GM19372 (cell line): ENCODE results near the gene SPTA1.
"Not testable (repeated sequence)": the region's sequence is repeated elsewhere in the genome, so short reads cannot be mapped to it uniquely, and the experiment has no call there.

Source experiments
- ATAC-seq: cut with Tn5 transposase; IDR thresholded peaks from one replicate; pipeline ENCODE4 v1.9.1; 2021; ENCODE audit warnings: mild to moderate bottlenecking, low read depth, moderate library complexity; ENCODE audit not compliant: unreplicated experiment

Gene SPTA1

DNA sequence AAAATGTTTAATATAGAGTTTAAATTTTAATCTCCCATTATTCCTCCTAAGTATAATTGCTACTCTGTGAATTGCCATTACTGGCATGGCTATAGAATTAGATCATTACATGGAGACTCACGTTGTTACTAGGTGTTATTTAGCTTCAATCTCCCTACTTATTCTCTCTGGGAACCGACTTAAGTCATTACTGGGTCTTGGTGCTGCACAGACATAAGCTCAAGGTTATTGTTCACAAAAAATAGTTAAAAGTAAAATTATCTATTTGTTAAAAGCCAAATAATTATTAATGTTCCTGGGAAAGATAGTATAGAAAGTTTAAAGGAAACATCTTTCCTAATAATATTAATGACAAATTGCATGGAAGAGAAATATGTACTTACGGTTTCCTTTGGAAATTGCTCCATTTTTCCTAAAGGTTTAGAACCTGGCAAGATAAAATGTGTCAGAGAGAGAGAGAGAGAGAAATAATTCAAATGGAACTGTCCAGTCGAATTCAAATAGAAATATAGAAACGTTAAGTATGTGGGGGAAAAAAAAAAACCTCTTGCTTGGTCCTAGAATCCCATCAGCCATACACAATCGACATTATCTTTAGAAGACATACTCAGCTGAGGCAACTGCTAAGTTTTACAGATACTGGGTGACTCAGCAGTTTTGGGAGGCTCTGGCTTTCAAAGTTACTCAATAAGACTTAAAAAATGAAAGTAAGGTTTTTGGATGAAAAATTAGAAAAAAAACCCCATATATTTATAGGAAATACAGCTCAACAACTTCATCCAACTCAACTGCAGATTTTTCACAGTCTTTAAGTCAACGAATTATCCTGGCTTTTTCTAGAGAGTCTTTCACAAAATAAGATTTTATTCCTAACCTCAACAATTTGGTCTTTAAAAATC, at the start of gene SPTA1:
TSS of gene SPTA1 (minus strand) at position 605 of the 899 bp plus-strand sequence. CDS start at position 407, 198 bp downstream.
- ATAC-seq: no peak

DNA sequence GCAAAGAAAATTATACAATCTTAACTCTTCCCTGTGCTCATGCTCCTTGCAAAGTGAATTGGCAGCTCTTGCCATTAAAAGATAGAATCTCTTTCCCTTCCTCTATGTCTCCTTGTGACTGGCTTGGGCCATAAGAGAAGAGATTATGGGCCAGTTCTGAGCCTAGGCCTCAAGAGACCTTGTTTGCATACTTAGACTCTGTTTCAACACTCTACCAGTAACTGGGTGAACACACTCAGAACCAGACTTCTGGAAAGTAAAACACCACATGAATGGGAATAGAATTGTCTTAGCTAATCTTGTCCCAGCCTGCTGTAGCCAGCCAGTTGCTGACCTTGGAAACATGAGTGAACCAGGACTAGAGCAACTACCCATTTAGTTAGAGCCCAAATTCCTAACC, 49.3 kb upstream of the SPTA1 start:
- no peak for ATAC-seq

DNA sequence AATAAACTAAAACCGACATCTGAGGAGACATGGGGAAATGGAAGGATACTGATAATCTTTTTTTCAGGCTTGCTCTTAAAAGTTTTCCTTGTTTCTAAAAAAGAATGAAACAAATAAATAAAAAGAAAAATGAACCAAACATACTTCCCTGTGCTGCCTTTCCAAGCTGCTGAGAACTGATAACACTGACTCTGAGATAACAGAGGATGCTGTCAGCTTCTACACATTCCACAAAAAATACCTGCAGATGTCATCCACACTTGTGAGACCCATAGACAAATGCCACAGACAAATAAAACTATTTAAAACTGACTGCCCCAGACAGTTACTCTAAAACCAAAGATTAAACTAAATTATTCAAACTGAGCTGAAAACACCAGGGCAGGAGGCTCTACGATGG, 46.0 kb upstream of the SPTA1 start:
- ATAC-seq: no peak

DNA sequence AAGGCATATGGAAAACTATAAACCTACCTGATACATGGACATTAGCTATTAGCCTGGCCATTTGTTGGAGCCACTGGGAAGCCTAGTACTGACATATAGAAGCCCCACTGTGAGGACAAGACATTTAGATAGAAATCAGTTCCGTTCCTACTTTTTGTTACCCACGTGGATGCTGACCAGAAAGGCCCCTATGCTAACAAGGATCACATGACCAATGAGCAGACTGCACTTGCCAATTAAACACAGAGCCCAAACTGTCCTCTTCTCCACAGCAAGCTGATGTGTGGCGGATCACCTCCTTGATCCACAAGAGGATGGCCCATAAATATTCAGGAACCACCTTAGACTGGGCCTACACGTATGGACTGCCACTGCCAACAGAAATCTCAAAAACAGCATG, 45.2 kb upstream of the SPTA1 start:
- no peak for ATAC-seq

DNA sequence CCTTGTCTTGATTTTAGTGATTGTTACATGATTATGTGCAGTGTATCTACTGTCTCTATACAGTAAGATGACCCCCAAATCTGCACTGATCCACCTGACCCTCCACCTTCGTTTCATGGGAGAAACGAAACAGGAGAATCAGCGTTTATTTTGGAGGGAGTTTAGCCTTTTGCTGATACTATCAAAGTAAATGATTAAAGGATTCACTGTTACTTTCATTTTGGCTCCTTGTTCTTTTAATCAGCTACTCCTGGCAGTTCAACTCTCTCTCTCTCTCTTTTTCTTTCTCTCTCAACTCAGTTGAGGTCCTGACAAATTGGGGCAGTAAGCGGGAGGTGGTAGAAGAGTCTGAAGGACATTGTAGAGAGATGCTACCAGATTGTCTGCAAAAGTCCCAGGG, 43.9 kb upstream of the SPTA1 start:
- no peak for ATAC-seq

DNA sequence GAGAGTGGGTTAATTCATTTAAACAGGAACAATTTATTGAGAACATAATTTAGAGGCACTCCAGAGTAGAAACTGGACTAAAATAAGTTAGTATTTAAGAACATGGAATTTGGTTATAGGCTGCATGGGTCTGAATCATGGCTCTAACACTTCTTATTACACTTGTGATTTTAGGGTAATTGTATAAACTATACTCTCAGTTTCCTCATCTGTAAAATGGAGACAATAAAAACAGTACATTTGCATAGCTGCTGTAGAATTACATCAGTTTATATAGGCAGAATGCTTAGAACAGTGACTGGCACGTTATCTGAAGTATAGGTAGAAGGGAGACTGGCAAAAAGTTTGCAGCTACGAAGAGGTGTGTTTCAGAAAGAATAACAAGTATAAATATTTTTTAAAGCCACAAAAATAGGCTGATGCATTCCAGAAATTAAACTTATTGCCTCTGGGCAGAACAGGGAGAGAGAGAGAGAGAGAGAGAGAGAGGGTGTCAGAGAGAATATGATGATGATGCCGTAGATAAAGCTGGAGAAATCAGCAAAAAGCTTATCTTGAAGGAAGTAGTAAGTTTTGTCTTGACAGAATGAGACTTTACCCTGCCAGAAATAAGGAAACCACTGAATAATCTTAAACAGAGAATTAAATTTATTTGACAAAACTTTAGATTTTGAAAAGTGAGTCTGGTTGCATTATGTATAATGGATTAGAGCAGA, 42.2 kb upstream of the SPTA1 start:
- no peak for ATAC-seq

DNA sequence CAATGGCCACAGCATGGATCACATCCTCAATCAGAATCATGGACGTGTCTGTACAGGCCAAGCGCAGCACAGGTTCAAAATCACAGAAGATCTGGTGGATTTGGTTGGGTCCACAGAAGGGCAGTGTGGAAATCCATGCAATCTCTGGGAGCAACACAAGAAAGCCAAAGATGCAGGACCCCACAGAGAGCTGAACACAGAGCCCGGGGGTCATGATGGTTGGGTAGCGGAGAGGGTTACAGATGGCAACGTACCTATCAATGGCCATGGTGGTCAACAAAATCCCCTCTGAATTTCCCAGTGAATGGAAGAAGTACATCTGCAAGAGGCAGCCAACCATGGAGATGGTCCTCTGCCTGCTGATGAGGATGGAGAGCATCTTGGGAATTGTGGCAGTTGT, 37.9 kb upstream of the SPTA1 start:
- no peak for ATAC-seq

DNA sequence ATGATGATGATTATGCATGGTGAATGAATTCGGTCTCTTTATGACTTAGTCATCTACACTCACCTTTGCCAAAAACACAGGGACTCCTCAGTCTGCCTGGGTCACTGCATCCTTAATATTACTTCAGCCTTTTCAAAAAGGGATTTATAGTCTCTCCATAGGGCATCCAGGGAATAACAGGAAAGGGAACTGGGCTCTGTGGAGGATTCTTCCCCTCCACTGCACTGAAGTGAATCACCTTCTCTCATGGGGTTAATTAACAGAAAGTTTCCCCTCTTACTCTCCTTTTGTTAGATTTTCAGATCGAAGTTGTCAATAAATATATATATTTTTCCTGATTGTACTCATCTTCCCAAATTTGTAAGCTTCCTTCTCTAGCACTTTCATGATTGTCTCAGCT, 34.1 kb upstream of the SPTA1 start, which contains the start of gene OR6K3:
TSS of gene OR6K3 (minus strand) at position 101 of the 400 bp plus-strand sequence. CDS start 2,605 bp downstream, outside the sequence.
- no peak for ATAC-seq

DNA sequence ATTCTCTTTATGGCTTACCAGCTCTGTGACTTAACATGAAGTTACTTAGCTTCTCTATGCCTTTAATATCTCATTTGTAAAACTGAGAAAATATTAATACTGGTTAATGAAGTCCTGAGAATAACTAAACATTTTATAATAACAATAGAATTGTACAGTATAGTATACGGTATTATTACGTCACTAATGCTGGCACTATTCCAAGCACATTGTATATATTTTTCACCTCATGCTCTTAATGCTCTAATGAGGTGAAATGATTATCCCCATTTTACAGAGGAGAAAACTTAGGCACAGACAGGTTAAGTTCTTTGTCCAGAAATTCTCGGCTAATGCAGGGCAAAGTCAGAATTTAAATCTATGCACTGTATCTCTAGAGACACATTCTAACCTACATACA, 33.1 kb upstream of the SPTA1 start:
- no peak for ATAC-seq

DNA sequence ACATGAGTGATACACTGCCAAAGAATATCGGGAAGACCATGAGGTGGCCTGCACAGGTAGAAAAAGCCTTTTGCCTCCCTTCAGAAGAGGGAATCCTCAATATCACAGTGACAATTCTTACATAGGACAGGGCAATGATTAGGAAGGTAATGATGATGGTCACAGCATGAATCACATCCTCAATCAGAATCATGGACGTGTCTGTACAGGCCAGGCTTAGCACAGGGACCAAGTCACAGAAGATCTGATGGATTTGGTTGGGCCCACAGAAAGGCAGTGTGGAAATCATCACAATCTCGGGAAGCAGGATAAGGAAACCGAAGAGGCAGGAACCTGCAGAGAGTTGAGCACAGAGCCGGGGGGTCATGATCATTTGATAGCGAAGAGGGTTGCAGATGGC, 30.8 kb upstream of the SPTA1 start:
- no peak for ATAC-seq

DNA sequence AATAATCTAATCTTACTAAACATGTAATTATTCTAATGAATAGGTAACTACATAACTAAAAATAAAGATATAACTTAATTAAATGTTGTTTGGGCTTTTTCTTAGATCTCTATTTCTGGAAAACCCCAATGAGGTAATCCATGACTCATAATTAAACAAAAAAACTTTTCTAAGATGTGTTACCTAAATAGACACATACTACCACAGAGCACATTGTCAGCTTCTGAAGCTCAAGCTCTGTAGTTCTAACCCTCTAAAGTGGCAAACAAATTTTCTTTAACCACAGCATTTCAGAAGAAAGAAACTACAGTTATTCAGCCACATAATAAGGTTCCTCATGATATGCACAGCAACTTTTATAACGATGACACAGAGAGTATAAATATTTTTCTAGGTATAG, 29.8 kb upstream of the SPTA1 start:
- no peak for ATAC-seq

DNA sequence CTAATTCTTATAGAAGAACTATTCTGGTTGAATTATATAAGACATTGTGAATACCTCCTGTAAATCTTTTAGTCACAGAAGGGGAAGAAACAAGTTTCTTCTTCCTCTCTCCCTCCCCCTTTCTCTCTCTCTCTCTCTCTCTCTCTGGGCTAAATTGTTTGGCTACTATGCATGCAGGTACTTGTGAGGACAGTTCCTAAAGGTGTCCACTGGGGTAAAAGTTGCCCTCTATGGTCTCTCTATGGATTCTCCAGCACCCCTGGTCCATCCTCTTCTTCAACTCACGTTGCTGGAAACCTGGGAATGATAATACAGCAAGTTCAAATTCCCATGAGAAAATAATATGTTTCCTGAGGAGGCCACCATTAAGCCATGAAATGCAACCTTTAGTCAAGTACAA, 28.2 kb upstream of the SPTA1 start:
- no peak for ATAC-seq

DNA sequence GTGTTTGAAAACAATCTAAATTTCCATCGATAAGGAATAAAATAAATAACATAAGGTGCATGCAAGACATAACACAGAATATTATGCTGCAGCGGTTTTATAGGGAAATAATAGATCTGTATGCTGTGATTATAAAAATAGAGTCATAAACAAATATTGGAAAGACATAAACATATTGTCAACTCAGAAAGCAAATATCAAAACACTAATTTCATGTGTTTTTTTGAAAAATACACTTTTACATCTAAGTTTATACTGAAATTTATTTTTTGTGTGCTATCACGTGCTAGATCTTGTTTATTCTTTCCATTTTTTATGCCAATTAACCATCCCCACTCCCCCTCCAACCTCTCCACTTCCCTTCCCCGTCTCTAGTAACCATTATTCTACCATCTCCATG, 24.6 kb upstream of the SPTA1 start:
- no peak for ATAC-seq

DNA sequence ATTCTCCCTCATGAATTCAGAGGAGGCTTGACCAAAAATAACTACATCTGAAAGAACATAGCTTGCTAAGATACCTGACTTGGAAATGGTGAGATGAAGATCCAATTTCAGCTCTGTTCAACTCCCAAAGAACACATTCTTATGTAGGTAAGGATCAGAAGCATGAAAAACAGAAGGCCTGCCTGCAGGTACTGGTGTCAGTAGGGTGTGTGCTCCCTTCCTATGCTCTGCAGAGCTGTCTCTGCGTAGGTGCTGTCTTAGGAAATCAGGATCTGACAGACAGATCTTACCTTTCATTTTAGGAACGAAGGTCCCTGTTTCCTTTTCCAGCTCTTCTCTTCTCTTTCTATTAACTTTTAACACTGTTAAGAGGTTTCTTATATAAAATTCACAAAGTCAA, 19.6 kb upstream of the SPTA1 start:
- no peak for ATAC-seq

DNA sequence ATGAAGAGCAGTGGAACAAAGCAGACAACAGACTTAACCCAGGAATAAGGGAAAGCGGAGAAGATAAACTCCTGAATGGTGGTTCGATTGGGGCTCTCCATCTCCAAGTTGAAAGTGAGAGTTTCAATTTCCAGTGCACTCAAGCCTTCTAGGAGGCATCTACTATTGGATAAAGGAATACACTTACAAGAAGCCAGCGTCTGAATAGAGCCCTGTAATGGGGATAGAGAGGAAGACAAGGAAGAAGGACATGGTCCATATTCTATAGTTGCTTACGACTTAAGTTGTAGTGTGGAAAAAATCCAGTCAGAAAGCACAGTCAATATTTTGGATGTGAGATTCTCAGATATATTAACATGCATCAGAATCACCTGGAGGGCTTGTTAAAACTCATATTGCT, 14.0 kb upstream of the SPTA1 start, which contains the start of gene OR6K2:
TSS of gene OR6K2 (minus strand) at position 101 of the 400 bp plus-strand sequence. CDS start at position 101, 0 bp downstream.
- ATAC-seq: no peak

DNA sequence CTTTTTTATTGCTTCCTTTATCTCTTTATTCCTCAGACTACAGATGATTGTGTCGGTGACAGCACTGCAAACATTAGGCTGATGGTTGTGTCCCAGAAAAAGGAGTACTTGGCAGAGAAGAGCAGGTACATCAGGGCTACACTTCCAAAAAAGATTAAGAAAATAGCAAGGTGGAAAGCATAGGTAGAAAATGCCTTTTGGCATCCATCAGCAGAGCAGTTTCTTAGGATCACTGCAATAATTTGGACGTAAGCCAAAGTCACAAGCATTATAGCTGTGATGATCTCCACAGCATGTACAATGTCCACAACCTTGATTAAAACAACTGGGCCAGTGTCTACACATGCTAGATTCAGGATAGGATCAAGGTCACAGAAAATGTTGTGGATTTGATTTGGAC, 8.1 kb upstream of the SPTA1 start:
- ATAC-seq: no peak

DNA sequence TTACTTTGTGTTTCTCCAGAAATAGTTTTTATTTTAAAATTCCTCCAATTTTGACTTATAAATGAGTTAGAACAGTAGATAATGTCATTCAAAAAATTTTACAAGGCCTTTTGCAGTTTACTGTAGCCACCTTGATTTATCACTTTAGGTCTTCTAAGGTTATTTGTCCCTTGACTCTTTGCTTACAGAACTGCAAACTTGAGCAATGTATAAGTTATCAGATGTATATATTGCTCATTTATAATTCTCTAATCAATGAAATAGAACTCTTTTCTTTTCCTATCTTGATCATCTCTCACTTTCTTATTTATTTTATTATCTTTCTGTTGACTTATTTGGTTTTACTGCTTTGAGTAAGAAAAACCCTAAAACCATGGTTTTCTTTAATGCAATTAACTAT, 5.8 kb upstream of the SPTA1 start:
- ATAC-seq: no peak

DNA sequence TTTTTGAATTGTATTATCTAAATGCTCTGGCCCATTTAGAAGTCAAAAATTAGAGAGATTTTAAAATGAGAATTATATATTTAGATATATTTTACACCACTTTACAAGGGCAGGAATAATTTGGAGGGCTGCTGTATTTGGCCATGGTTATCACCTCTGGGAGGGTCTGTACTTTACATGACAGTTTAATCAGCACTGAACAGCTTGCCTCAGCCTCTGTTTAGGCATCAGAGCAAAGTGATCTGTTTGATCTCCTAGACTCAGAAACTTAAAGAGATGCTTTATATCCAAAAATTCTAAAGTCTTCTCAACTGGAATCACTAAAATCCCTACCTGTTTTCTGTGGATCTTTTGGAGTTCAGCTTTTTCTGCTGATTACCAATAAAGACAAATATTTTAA, 5.4 kb upstream of the SPTA1 start:
- ATAC-seq: no peak

DNA sequence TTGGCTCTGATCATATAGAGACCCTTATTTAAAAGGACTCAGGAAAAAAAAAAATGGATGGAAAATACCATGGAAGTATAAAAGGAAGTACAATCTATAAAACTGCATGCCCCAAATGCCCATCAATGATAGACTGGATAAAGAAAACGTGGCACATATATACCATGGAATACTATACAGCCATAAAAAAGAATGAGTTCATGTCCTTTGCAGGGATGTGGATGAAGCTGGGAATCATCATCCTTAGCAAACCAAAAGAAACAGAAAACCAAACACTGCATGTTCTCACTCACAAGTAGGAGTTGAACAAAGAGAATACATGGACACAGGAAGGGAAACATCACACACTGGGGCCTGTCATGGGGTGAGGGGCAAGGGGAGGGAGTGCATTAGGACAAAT, 4.6 kb upstream of the SPTA1 start:
- ATAC-seq: not testable (repeated sequence)

DNA sequence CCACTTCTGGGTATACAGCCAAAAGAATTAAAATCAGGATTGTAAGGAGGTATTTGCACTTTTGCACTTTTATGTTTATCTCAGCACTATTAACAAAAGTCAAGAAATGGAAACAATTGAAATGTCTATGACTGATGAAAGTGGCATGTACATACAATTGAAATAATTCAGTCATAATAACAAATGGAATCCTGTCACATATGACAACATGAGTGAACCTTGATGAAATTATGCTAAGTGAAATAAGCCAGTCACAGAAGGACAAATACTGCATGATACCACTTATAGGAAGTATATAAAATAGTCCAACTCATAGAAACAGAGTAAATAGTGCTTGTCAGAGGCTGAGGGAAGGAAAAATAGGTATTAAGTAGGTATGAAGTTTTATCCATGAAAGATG, 3.4 kb upstream of the SPTA1 start:
- ATAC-seq: no peak

DNA sequence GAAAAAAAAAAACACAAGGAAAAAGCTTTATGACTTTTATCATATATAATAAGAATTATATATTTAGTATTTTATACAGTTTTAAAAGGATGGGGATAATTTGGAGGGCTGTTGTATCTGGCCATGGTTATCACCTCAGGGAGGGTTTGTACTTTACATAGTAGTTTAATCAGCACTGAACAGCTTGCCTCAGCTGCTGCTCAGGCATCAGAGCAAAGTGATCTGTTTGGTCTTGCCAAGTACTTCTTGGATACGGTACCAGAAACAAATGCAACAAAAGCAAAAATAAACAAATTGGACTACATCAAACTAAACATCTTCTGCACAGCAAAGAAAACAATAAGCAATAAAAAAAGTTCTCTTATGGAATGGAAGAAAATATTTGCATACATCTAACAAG, 2.6 kb upstream of the SPTA1 start:
- ATAC-seq: no peak

DNA sequence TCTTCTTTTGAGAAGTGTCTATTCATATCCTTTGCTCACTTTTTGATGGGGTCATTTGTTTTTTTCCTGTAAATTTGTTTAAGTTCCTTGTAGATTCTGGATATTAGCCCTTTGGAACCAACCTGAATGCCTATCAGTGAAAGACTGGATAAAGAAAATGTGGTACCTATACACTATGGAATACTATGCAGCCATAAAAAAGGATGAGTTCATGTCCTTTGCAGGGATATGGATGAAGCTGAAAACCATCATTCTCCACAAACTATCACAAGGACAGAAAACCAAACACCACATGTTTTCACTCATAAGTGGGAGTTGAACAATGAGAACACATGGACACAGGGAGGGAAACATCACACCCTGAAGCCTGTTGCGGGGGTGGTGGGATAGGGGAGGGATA, 1.8 kb upstream of the SPTA1 start:
- not testable (repeated sequence) for ATAC-seq
